Measurements from ENCODE around the gene HDGFL2.

Gene HDGFL2

GRCh38 chr19:4444765-4445741 lies 27.0 kb upstream of the HDGFL2 start:
- no peak for TF ChIP-seq CTCF (IDR thresholded peaks at IDR 0.05; ENCODE audit: insufficient read depth, low read depth, low read length, missing control alignments)
- no peak for DNase-seq (ENCODE audit: low read depth)
- H3K4me3 ChIP-seq (ENCODE audit: low read length) = no peak overlapping the region

- no peak for DNase-seq (ENCODE audit: low read depth)
- no peak for TF ChIP-seq CTCF (IDR thresholded peaks at IDR 0.05; ENCODE audit: insufficient read depth, low read depth, low read length, missing control alignments)
- H3K4me3 ChIP-seq (ENCODE audit: low read length) = no peak overlapping the region
Observed at GRCh38 chr19:4445963-4446703, 26.0 kb upstream of the HDGFL2 start.

- H3K4me3 ChIP-seq (ENCODE audit: low read length) = no peak overlapping the region
- DNase-seq (ENCODE audit: low read depth) = no peak
- TF ChIP-seq CTCF (IDR thresholded peaks at IDR 0.05; ENCODE audit: insufficient read depth, low read depth, low read length, missing control alignments) = no peak
Observed at GRCh38 chr19:4446704-4447200, 25.3 kb upstream of the HDGFL2 start.

GRCh38 chr19:4447327-4448146 lies 24.6 kb upstream of the HDGFL2 start:
- TF ChIP-seq CTCF (IDR thresholded peaks at IDR 0.05; ENCODE audit: insufficient read depth, low read depth, low read length, missing control alignments) = no peak
- DNase-seq (ENCODE audit: low read depth) = no peak
- H3K4me3 ChIP-seq (ENCODE audit: low read length) = no peak overlapping the region

GRCh38 chr19:4448147-4448985 lies 23.7 kb upstream of the HDGFL2 start:
- DNase-seq (ENCODE audit: low read depth) = no peak
- H3K4me3 ChIP-seq (ENCODE audit: low read length) = no peak overlapping the region
- no peak for TF ChIP-seq CTCF (IDR thresholded peaks at IDR 0.05; ENCODE audit: insufficient read depth, low read depth, low read length, missing control alignments)
